Activated CD4-positive, alpha-beta T cell treated with anti-CD3 and anti-CD28 coated beads, Interleukin-2, Interleukin-6, amounts not matched to agents 100 ng/mL and 50 ng/mL, durations not matched to agents 16 hours and 8 hours (primary cell): Measurements from ENCODE around the gene RNF215.

Experiments
- DNase-seq: peaks from one replicate; pipeline ENCODE4 v3.0.0-alpha.2; 2020

RNF215 gene

GRCh38 chr22:30393885-30394284 lies 6.7 kb upstream of the RNF215 start:
- no peak for DNase-seq

DNA sequence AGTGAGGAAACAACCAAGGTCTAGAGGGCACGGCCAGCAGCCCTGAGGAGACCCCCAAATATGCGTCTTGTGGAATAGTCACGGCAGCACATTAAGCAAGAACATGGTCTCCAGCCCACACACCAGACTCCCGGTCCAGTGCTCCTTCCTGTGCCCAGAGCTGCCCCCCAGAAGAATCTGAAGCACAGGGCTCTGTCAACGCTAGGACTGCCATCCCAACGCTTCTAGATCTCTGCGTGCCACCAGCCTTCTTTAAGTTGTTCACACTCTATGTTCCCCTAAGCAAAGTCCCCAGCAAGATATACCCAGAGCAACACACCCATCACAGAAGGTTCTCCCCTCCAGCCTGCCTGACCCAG lies 6.1 kb upstream of the RNF215 start:
- DNase-seq, result no peak

DNA sequence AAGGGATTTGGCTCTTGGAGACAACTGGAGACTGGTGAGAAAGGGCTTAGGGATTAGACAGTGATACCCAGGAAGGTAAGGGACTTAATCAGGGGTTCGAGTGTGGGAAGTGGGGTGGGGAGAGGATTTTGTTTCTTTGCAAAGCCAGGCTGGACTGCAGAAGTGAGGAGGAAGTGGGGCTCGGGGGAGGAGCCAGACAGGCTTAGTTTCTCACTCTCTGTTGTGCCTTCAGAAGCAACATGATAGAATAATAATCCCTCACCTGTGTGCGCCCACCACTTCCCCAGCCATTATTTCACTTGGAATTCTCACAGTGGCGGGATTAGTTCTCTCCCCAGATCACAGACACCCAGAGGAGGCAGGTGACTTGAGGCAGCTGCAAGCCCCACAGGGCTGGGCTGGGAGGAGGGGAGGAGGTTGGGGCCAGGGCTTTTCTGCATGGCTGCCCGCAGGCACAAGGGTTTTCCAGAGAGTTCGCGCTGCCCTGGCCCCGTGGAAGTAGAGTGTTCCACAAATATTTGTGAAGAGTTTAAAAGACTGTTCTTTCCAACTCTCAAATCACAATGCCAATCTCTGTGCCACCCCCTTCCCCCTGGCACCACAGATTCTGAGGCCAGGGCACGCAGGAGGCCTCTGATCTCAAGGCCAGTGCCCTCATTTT lies 5.6 kb upstream of the RNF215 start:
- no peak for DNase-seq

GRCh38 chr22:30390974-30391691 lies 3.9 kb upstream of the RNF215 start:
- peak; percentile 80 for DNase-seq

- DNase-seq, result no peak
These were observed 627 bp downstream of the RNF215 start for GRCh38 chr22:30386608-30386959.

DNA sequence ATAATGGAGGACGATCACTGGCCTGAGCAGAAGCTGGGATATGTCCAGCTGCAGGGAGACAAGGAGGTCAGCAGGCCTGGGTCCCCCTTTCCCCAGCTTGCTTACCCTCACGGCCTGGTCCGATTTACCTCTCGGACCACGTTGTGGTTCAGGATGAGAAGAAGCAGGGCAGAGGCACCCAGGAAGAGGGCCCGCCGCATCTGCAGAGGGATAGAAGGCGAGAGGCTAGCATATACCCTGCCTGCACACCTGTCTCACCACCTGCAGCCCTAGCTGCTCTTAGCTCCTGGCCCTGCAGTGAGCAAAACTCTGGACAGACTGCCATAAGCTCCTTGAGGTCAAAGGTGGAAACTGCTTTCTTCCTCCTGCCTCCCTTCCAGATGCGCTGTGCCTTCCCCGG lies 1.3 kb downstream of the RNF215 start:
- no peak for DNase-seq

DNA sequence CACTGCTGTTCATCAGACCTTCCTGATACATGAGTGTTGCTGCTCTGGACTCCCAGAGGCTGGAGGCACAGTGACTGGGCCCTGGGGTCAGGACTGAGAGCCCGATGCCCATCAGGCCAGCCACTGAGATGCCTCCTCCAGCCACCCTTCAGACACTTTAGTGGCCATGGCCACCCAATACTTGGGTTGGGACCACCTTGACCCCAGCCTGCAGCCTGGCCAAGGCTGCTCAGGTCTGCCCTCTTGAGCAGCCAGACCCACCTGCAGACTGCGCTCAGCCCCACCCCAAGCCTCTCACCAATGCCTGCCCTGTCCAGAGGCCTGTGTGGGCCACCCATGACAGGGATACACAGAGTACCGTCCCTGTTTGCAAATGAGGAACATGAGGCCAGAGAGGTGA lies 4.2 kb downstream of the RNF215 start:
- DNase-seq, result no peak

DNA sequence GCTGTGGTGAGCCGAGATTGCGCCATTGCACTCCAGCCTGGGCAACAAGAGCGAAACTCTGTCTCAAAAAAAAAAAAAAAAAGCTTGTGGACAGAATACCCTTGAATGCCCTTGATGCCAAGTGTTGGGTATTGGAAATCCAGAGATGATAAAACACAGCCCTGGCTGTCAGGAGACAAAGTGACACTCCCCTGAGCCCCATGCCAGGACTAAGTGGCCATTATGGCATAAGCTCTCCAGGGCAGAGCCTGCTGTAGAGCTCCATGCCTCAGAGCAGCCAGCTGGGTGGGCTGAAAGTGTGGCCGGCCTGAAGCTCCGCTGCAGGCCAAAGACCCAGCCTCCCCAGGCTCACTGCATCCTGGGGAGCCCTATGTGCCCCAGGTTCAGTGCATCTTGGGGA lies 4.9 kb downstream of the RNF215 start:
- no peak for DNase-seq

GRCh38 chr22:30381264-30381663 lies 5.9 kb downstream of the RNF215 start:
- DNase-seq, result peak; percentile 14

- DNase-seq, result no peak
These were observed 7.2 kb downstream of the RNF215 start for GRCh38 chr22:30380011-30380410.

- no peak for DNase-seq
These were observed 11.8 kb downstream of the RNF215 start for GRCh38 chr22:30375312-30375849.

DNA sequence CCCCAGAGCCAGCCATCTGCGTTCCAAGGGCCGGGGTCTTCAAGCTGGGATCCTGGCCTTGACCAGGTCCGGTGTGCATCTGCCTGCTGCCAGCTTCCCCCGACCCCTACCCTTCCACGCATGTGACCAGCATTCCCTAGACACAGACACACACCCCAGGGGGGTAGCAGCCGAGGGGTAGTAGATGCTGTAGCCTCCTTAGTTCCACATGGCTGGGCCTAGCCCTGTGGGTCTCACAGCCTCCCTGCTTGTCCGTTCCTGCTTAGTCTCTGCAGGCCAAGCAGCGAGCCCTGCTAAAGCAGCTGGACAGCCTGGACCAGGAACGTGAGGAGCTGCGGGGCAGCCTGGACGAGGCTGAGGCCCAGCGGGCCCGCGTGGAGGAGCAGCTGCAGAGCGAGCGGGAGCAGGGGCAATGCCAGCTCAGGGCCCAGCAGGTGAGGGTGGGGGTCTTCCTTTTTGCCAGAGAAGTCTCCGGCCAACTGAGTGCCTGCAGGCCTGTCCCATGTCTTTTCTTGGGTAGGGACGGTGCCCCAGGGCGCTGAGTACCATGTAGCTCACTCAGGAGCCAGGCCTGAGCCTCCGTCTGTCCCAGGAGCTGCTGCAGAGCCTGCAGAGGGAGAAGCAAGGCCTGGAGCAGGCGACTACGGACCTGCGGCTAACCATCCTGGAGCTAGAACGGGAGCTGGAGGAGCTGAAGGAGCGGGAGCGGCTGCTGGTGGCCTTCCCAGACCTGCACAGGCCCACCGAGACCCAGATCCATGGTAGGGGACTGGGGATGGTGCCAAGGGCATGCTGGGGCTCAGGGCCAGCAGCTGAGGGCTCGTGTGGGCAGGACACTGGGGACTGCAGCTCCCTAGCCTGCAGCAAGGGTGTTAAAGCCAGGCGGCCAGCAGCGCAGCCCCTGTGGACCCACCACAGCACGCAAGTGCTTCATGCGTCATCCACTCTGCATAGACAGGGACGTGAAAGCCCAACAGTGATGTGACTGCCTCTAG lies 13.6 kb downstream of the RNF215 start:
- DNase-seq, result no peak

DNA sequence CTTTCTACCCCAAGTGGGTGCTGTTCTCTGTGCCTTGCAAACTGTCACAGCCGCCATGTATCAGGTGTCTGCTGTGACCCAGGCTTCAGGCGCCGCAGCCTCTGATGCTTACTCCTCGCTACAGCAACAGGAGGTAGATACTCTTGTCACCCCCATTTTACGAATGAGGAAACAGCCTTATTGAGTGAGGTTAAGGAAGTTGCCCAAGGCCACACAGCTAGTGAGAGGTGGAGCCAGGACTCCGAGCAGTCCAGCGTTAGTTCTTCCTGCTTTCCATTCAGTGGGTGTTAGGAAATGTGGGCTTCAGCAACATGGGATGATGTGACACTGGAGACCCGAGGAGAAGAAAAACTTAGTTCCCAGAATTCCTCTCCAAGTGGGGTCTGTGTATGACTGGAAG lies 14.3 kb downstream of the RNF215 start:
- no peak for DNase-seq

DNA sequence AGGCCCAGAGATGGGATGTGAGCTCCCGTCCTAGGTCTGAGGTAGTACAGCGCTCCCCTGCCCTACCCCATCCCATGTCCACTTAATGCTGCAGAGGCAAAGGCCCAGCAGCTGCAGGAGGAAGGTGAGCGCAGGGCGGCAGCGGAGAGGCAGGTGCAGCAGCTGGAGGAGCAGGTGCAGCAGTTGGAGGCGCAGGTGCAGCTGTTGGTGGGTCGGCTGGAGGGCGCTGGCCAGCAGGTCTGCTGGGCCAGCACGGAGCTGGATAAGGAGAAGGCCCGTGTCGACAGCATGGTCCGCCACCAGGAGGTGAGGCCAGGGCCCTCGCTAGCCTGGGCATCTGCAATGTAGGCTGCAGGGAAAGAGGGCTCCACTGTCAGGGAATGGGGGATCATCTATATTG lies 15.2 kb downstream of the RNF215 start:
- DNase-seq, result no peak

- DNase-seq, result no peak
These were observed 15.9 kb downstream of the RNF215 start for GRCh38 chr22:30371321-30371720.

GRCh38 chr22:30370641-30371230 lies 16.5 kb downstream of the RNF215 start:
- DNase-seq, result no peak

DNA sequence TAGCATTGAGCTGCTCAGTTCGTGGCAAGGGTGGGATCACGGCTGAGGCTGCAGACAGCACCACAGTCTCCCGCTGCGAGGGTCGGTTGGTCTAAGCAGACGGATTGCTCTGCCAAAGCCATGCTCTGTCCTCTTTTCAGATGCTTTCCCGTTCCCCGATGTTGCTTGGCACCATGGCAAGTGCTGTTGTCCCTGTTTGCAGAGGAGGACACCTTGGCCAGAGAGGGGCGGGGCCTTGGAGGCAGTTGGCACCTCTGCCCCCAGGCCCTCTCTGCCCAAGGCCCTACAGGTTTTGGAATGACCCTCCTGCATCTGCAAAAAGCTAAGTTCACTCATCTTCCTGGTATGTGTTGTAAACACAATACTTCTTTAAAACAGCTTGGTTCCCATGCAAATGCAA lies 18.8 kb downstream of the RNF215 start:
- no peak for DNase-seq

DNA sequence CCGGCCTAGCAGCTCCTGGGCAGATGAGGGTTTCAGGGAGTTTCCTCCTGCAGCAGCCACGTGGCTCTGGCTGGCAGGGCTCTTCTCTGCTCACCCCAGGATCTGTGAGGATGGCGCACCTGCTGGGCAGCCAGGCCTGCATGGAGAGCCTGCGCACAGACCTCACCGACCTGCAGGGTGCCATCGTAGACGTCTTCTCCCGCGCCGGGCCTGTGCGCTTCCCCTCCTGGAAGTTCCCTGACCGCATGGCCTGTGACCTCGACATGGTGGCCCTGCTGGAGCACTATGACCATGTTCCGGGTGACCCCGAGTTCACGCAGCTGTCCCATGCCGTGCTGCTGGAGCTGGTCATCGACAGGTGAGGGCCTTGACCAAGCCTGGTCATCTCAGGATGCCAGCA lies 21.3 kb downstream of the RNF215 start:
- no peak for DNase-seq

- no peak for DNase-seq
These were observed 24.4 kb downstream of the RNF215 start for GRCh38 chr22:30362651-30363281.

DNA sequence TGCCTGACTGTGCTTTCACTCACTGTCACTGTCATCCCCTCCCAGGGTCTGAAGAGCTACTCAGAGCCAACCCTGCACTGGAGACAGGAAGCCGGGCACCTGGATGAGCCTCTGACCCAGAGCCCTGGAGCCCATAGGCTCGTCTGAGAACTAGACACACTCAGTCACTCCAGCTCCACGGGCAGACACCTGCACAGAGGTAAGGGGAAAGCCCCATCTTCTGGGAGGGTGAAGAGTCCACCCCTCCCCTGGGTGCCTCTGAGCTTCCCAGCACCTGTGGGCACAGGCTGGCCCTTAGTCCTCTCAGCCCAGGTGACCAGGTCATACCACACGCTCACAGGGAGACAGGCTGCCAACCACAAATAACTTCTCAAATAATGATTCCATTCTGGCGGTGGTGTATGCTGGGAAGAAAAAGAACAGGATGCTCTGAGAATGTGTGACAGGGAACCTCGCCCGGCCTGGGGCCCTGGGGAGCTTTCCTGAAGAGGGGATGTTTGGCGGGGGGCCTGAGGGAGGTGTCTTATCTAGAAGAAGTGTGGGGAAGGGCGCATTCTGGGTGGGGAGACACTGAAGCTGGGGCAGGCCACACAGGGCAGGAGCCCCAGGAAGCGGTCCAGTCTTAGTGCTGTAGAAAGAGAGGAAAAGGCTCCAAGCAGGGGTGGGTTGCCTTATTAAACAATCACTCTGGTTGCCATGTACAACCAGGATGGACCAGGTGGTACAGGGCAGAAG lies 25.1 kb downstream of the RNF215 start:
- no peak for DNase-seq

GRCh38 chr22:30358541-30358940 lies 28.7 kb downstream of the RNF215 start:
- no peak for DNase-seq
